HepG2 (cell line): Measurements from ENCODE around the gene WNT1.

Source experiments
- KAT7 ChIP-seq: IDR thresholded peaks from 2 replicates; pipeline ENCODE4 v1.6.1; 2018; ENCODE audit warnings: borderline replicate concordance, missing compliant biosample characterization
- TEAD2 ChIP-seq: sonication (generic); formaldehyde crosslinking; IDR thresholded peaks from 2 replicates; pipeline ENCODE4 v1.9.0; 2021; ENCODE audit warnings: missing genetic modification reagents
- TF ChIP-seq, protein P1 (sequence below): sonication (generic); formaldehyde crosslinking; IDR thresholded peaks from 2 replicates; pipeline ENCODE4 v1.5.0; 2020; ENCODE audit warnings: mild to moderate bottlenecking, missing genetic modification reagents, moderate library complexity

DNA sequence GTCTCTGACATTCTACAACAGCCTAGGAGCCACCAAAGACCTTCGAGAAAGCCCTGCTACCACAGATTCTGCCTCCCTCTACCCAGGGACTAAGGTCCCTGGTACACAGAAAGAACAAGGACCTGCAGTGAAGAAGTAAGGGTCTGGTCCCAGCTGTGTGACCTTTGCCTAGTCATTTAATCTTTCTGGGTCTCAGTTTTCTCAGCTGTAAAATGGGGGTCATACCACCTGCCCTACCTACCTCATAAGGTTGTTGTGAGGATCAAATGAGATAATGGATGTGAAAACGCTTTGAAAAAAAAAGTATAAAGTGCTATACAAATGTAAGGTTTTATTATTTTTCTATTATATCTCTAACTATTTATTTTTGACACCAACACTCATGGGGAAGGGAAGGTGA, 45.7 kb downstream of the WNT1 start:
- TF ChIP-seq KAT7 (CRISPR knock-in tag) (no peak), TEAD2 (CRISPR knock-in tag) (no peak)
- TF ChIP-seq, protein P1, sequence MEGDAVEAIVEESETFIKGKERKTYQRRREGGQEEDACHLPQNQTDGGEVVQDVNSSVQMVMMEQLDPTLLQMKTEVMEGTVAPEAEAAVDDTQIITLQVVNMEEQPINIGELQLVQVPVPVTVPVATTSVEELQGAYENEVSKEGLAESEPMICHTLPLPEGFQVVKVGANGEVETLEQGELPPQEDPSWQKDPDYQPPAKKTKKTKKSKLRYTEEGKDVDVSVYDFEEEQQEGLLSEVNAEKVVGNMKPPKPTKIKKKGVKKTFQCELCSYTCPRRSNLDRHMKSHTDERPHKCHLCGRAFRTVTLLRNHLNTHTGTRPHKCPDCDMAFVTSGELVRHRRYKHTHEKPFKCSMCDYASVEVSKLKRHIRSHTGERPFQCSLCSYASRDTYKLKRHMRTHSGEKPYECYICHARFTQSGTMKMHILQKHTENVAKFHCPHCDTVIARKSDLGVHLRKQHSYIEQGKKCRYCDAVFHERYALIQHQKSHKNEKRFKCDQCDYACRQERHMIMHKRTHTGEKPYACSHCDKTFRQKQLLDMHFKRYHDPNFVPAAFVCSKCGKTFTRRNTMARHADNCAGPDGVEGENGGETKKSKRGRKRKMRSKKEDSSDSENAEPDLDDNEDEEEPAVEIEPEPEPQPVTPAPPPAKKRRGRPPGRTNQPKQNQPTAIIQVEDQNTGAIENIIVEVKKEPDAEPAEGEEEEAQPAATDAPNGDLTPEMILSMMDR (CRISPR knock-in tag): no peak
